Esophagus (tissue), 2 donors: ENCODE measurements around the gene SOS1. TPM values are rescaled to one million over a fixed set of nuclear protein-coding genes. Genes with fewer than 3 reads are reported as not detected.

Experiments
- H3K27ac ChIP-seq, 2 donors: one replicate each; pipeline ENCODE4 v1.5.1; 2013; ENCODE audit warnings: low read depth in 2 of 2, mild to moderate bottlenecking in 2 of 2, inconsistent platforms in 1 of 2, low read length in 1 of 2, moderate library complexity in 1 of 2
- H3K27me3 ChIP-seq, 2 donors: one replicate each; pipeline ENCODE4 v1.6.1; 2013; ENCODE audit warnings: low read length in 2 of 2, control low read depth in 1 of 2, mild to moderate bottlenecking in 1 of 2; ENCODE audit not compliant: insufficient read depth in 2 of 2, control insufficient read depth in 1 of 2
- H3K36me3 ChIP-seq, 2 donors: one replicate each; pipeline ENCODE4 v1.6.1; 2013; ENCODE audit warnings: low read length in 1 of 2; ENCODE audit not compliant: control insufficient read depth in 2 of 2, insufficient read depth in 2 of 2
- H3K4me1 ChIP-seq, 2 donors: one replicate each; pipeline ENCODE4 v1.6.1; 2013; ENCODE audit warnings: low read length in 1 of 2; ENCODE audit not compliant: control insufficient read depth in 2 of 2, insufficient read depth in 2 of 2
- H3K4me3 ChIP-seq, 2 donors: one replicate each; pipeline ENCODE4 v1.5.1; 2013; ENCODE audit warnings: low read length in 2 of 2, mild to moderate bottlenecking in 2 of 2, low read depth in 1 of 2, moderate library complexity in 1 of 2
- H3K9me3 ChIP-seq, 2 donors: one replicate each; pipeline ENCODE4 v1.6.1; 2013; ENCODE audit warnings: mild to moderate bottlenecking in 2 of 2, low read depth in 1 of 2, low read length in 1 of 2, moderate library complexity in 1 of 2; ENCODE audit not compliant: control insufficient read depth in 2 of 2, insufficient read depth in 1 of 2
- WGBS, 2 donors: extraction: QIAGEN DNeasy Blood & Tissue Kit; methylation state at CpG; one replicate each; pipeline ENCODE4 v1.1.7; 2013; 5-methylcytosine and 5-hydroxymethylcytosine counted together
- polyA plus RNA-seq, 2 donors: library from polyadenylated mRNA; stranded (reverse); fragments of 200-250 nt; gene quantifications; one replicate each; pipeline ENCODE4 v1.2.3, GENCODE V29; 2013
- donor health status: healthy with polysubstance abuse.
- donor health status: Bipolar disorder and iron deficiency.

Gene SOS1
- polyA plus RNA-seq, 2 donors: 5.5 to 5.8 TPM

- Histone ChIP-seq H3K4me3 (no peak overlapping the region), H3K27ac (no peak overlapping the region), H3K27me3 (no peaks in the 10 kb centered on the region), H3K36me3 (no peaks in the 10 kb centered on the region), H3K4me1 (no peaks in the 10 kb centered on the region), H3K9me3 (no peaks in the 10 kb centered on the region)
- WGBS, 2 donors: 76 to 78% methylated on average over 5 of the region's 5 CpGs
Observed at GRCh38 chr2:38934742-38935141, 186.1 kb downstream of the SOS1 start.

- H3K4me3 ChIP-seq: no peak overlapping the region
- 67 to 87% methylated on average over 3 of the region's 3 CpGs for WGBS, 2 donors
- no peaks in the 10 kb centered on the region for H3K36me3 ChIP-seq
- H3K9me3 ChIP-seq: no peaks in the 10 kb centered on the region
- no peaks in the 10 kb centered on the region for H3K27me3 ChIP-seq
- no peaks in the 10 kb centered on the region for H3K4me1 ChIP-seq
- H3K27ac ChIP-seq: no peak overlapping the region
Observed at GRCh38 chr2:38933653-38934052, 187.2 kb downstream of the SOS1 start.

- Histone ChIP-seq H3K27me3 (no peaks in the 10 kb centered on the region), H3K4me3 (no peak overlapping the region), H3K4me1 (no peaks in the 10 kb centered on the region), H3K36me3 (no peaks in the 10 kb centered on the region), H3K9me3 (no peaks in the 10 kb centered on the region), H3K27ac (no peak overlapping the region)
- 58 to 61% methylated on average over 1 of the region's 1 CpG for WGBS, 2 donors
Observed at GRCh38 chr2:38932586-38932985, 188.3 kb downstream of the SOS1 start.

Other genes with a start within 250 kb of the SOS1 start
- gene DHX57, start 245.1 kb downstream of the SOS1 start, polyA plus RNA-seq: 1 to 10 TPM; 5.1 to 6.0 TPM
- 10 to 100 TPM; 17.7 to 23.1 TPM for gene MORN2, start 245.1 kb downstream of the SOS1 start, polyA plus RNA-seq
- gene ARHGEF33, start 231.2 kb downstream of the SOS1 start, polyA plus RNA-seq: under 1 TPM; 0.05 to 0.24 TPM
- not detected for gene CDKL4, start 122.9 kb upstream of the SOS1 start, polyA plus RNA-seq